GM19035 (cell line): ENCODE results near the gene SLITRK1.
A peak's percentile ranks its signal among the peaks of the same experiment; 100 is the strongest.

Source experiments
- ATAC-seq: cut with Tn5 transposase; IDR thresholded peaks from one replicate; pipeline ENCODE4 v1.9.1; 2021; ENCODE audit not compliant: unreplicated experiment

The SLITRK1 gene

DNA sequence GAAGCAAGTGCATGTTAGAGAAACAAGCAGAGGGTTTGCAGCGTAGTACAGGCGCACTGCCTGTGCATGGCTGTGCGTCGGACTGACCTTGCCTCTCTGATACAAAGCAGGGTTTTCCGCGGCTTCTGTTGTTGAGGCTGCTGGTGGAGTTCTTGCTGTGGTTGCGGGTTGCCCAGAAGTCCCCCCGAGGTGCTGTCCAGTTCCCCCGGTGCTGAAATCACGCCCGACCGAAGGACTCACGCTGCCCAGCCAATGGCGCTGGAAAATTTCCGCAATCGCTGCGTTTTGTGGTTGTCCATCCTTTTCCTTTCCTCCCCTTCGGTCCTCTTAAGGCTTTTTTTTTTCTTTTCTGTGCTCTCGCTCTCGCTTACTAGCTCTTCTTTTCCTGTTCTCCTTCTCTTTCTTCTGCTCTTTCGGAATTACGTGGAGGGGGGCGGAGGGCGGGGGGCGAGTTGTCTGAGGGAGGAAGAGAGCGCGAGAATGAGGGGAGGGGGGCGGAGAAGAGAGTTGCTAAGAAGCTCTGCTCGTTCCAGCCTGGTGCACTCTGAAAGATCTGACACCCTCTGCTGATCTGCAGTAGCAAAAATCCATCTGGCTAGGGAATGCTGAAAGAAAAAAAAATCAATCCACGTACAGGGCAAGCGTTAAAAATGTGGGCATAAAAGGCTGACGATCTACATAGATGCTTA is at the start of gene SLITRK1:
Gene SLITRK1, minus strand, starts transcription at position 558 of the 689 bp plus-strand sequence. CDS start 967 bp downstream, outside the sequence.
- no peak for ATAC-seq

DNA sequence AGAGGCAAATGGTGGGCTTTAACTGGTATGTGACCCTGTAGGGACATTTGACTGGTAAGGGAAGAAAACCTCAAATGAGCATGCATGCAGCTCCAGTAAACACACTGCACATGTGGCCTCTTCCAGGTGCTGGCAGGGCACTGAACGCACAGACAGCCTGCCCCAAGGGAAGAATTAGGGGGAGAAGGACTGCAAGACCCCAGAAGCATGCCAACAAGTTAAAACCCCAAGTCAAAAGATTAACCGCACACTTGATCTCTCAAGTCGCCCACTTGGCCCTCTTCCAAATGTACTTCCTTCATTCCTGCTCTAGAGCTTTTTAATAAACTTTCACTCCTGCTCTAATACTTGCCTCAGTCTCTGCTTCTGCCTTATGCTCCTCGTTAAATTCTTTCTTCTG is 46.9 kb upstream of the SLITRK1 start:
- no peak for ATAC-seq

DNA sequence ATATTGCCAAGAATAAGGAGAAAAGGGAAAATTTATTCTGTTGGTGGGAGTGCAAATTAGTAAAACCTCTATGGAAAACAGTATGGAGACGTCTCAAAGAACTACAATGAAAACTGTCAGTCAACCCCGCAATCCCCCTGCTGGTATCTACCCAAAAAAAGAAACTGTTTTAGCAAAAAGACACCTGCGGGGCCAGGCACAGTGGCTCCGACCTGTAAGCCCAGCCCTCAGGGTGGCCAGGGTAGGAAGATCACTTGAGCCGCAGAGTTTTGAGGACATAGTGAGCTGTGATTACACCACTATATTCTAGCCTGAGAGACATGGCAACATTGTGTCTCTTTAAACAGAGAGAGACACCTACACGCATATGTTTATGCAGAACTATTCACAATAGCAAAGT is 37.5 kb upstream of the SLITRK1 start:
- no peak for ATAC-seq

GRCh38 chr13:83914368-83914767 is 32.1 kb upstream of the SLITRK1 start:
- ATAC-seq, result no peak

DNA sequence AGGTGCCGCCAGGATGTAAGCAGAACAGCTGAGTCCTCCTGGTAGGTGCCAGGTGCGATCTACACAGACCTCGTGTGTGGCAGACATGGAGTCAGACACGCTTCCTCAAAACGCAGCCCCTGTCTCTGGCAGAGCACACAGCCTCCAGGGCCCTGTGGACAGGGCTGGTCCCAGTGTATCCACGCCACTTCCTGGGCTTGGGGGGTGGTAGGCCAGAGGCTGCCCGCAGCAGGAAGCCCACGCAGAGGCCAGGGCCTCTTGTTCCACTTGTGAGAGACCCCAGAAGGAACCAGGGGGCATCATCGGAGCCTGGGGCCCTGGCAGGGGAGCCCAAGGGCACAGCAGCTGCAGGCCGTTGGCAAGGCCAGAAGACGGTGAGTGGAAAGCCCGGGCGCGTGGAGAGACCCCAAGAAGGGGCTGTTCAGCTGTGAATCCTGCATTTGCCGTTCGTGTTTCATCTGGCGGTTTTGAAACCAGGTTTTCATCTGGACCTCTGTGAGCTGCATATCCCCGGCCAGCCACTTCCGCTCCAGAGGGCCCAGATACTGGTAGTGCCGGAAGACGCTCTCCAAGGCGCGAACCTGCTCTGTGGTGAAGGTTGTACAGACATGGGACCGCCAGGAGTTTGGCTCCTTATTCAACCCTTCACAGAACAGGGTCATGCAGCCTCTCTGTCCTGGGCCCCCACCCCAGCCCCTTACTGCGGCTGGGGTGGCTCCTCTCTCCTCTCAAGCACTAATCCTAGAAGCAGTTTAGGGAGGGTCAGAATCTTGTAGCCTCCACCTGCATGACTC is 25.1 kb upstream of the SLITRK1 start:
- no peak for ATAC-seq

GRCh38 chr13:83906240-83906820 is 24.1 kb upstream of the SLITRK1 start:
- ATAC-seq, result no peak

DNA sequence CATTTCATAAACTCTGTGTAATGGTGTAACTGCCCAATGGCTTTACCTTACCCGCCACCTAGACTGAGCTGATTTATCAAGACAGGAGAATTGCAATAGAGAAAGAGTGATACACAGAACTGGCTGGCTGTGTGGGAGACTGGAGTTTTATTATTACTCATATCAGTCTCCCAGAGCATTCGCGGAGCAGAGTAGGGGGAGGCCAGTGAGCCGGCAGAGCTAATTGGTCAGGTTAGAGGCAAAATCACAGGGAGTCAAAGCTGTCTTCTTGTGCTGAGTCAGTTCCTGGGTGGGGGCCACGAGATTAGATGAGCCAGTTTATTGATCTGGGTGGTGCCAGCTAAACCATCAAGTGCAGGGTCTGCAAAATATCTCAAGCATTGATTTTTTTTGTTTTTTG is 23.4 kb upstream of the SLITRK1 start:
- no peak for ATAC-seq

- ATAC-seq, result no peak
These were observed 13.8 kb upstream of the SLITRK1 start for GRCh38 chr13:83895994-83896580.

DNA sequence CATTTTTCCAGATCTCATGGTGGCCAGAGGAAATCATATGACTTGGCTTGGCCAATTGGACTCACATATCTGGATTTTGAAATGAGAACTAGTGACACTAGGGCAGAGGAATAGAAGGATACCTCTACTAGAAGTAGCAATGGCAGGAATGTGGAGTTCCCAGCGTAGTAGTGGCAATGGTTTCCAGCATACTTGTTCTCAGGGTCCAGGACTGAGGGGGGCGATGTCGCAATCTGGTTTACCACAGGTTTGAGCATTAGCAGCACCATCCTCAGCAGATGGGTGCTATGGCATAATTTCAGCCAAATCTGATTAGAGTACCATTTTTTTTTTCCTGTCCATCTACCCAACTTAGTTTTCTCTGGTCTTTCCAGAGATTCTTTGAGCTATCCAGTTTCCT is 8.1 kb upstream of the SLITRK1 start:
- ATAC-seq, result no peak

DNA sequence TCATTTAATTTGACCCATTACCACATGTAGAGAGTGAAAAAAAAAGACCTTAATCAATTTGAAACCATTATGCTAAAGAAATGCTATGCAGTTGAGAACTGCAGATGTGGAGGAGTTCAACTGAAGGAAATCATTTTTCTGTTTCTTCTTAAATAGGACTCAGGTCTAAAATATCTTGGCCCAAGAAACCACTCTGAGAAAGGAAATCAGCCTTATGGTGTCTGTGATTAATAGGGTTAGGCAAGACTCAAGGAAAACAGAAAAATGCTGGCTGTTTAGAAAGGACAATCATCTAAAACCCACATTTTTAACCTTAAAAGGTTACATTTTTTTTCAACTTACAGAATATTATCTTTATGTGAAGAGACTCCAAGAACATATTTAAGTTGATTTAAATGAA is 1.9 kb upstream of the SLITRK1 start:
- no peak for ATAC-seq

GRCh38 chr13:83883061-83883523 is 818 bp upstream of the SLITRK1 start:
- ATAC-seq, result no peak

DNA sequence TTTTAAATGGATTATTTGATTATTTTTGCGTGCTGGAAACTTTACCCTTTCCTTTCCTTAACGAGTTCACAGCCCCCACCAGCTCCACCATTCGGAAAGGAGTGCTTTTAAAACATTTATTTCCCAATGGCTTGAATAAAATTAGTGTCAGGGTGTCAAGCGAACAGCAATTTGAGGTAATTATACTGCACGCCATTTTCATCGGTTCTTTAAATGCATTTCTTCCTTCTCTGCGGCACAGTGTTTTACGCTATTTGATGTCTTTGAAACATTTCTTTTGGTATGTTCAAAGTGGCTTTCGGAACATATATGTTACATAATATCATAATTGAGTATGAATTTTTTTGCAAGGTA is 309 bp upstream of the SLITRK1 start:
- no peak for ATAC-seq

DNA sequence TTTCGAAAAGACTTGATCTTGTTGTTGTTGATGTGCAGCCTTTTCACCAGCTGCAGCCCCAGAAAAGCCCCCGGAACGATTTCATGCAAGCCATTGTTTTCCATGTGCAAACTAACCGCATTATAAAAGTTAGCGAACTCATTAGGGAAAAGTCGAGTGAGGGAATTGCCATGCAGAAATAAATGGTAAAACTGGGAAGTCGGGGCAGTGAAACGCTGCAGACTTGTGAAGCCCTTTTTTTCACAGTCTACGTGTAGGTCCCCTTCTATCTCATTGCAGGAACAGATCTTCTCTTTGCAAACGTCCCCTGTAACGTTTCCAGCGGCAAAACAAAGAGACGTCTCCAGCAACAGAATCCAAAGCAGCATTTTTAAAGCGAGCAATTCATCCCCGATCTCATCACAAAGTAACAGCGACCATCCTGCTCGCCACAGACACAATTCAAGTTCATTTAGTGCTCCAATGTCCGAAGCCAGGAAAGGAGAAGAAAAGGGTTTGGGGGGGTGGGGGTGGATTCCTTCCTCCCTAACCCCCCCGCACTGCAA is 1.1 kb downstream of the SLITRK1 start:
- no peak for ATAC-seq

- no peak for ATAC-seq
These were observed 1.8 kb downstream of the SLITRK1 start for GRCh38 chr13:83880275-83881139.

GRCh38 chr13:83879431-83880171 is 2.7 kb downstream of the SLITRK1 start:
- no peak for ATAC-seq

DNA sequence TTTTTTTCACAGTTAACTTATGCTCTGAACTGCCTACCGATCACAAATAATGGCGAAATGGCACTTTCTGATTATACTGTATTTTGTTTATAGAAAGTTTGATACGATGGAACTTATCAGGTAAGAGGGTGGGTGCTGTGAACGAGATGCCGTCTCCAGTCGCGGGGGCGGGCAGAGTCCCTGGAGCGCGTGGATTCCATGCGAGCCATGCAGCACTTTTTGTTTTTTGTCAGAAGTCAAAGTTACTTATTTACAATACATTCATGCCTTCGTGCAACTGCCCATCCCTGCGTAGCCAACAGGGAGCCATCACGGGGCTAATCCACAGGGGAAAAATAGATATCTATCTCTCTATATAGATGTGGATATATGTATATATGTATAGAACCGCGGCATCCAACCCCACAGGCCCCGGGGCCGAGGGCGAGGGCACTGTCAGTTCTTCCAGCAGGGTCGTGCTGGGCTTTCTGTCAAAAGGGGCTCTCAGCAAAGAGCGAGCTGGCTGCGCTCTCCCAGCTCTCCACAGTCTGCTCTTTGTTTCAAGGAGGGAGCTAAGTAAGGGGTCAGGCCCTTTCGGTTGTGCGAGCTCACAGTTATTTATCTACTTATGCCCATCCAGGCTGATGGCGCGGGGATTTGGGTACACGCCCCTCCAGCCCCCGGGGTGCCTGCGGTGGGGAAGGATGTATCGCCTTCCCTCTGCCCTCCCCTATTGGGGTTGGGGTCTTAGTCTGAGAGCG is 3.4 kb downstream of the SLITRK1 start:
- ATAC-seq, result no peak

GRCh38 chr13:83877651-83878355 is 4.5 kb downstream of the SLITRK1 start:
- ATAC-seq, result no peak

GRCh38 chr13:83876546-83876945 is 5.7 kb downstream of the SLITRK1 start:
- ATAC-seq, result peak; percentile 91
